ENCODE results near the gene AOPEP. TPM values are rescaled to one million over a fixed set of nuclear protein-coding genes. Genes with fewer than 3 reads are reported as not detected.

Gene AOPEP
- polyA plus RNA-seq, 2 of the 4 experiments (the other 2 are of a cell fraction): 226 to 266 TPM

- WGBS (ENCODE audit: missing lambda C conversion rate): 100% methylated on average over 1 of the region's 1 CpG
- Histone ChIP-seq H3K9me3 (peaks cover 9% of the 10 kb centered on the region; the same call in 2 of the 3 replicates), H3K4me1 (peaks cover 29% of the 10 kb centered on the region), H3K4me2 (no peak overlapping the region), H3K27ac (peak overlapping the region in 1 of 2 experiments; percentile 6; a peak in 1 of 6 replicates), H3K4me3 (no peak overlapping the region)
- DNase-seq (ENCODE audit: low read depth in 1 of 2, low spot score in 1 of 2) (no peak), ATAC-seq (no peak), FAIRE-seq (no peak)
- ChIA-PET CTCF (interaction anchor here (1.0 to 1.7 kb wide), 7 partner anchors 8 to 333 kb away, joined by 3 to 7 read pairs (median 3); no protein-coding TSS in a partner anchor), POLR2A (no interaction called here)
- TF ChIP-seq, protein P1, sequence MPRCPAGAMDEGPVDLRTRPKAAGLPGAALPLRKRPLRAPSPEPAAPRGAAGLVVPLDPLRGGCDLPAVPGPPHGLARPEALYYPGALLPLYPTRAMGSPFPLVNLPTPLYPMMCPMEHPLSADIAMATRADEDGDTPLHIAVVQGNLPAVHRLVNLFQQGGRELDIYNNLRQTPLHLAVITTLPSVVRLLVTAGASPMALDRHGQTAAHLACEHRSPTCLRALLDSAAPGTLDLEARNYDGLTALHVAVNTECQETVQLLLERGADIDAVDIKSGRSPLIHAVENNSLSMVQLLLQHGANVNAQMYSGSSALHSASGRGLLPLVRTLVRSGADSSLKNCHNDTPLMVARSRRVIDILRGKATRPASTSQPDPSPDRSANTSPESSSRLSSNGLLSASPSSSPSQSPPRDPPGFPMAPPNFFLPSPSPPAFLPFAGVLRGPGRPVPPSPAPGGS (IDR thresholded peaks at IDR 0.05): no peak
Measured at GRCh38 chr9:94794476-94795167, 68.1 kb downstream of the AOPEP start.

- peaks cover 50% of the 10 kb centered on the region for H3K4me1 ChIP-seq
- DNase-seq (ENCODE audit: low read depth in 1 of 2, low spot score in 1 of 2) (no peak), ATAC-seq (peak in 1 of 2 experiments; percentile 29; a peak in 1 of 6 replicates), FAIRE-seq (no peak)
- WGBS (ENCODE audit: missing lambda C conversion rate): 25% methylated on average over 1 of the region's 1 CpG
- H3K27ac ChIP-seq: peak overlapping the region; percentile 48 to 73; a peak in 5 of 6 replicates
- H3K9me3 ChIP-seq: peaks cover 9% of the 10 kb centered on the region; the same call in 2 of the 3 replicates
- ChIA-PET POLR2A (no interaction called here), CTCF (interaction anchor here (0.7 to 1.5 kb wide), 4 partner anchors 10 to 115 kb away, joined by 3 to 5 read pairs (median 4); no protein-coding TSS in a partner anchor)
- no peak for TF ChIP-seq RCOR1 (IDR thresholded peaks at IDR 0.05; ENCODE audit: low read depth, low read length)
- no peak for TF ChIP-seq E2F6 (IDR thresholded peaks at IDR 0.05; ENCODE audit: borderline replicate concordance, low read depth)
- TF ChIP-seq JUN (IDR thresholded peaks at IDR 0.05): no peak
- TF ChIP-seq KDM1A (IDR thresholded peaks at IDR 0.05; ENCODE audit: low read depth): no peak
- no peak for TF ChIP-seq GATA3 (IDR thresholded peaks at IDR 0.05; ENCODE audit: borderline replicate concordance)
- no peak for TF ChIP-seq ELK1 (IDR thresholded peaks at IDR 0.05; ENCODE audit: low read depth, low read length)
- no peak for TF ChIP-seq MAFK (IDR thresholded peaks at IDR 0.05; ENCODE audit: partially characterized antibody)
- no peak for TF ChIP-seq TFCP2L1 (CRISPR knock-in tag; IDR thresholded peaks at IDR 0.05)
- TF ChIP-seq, protein P2, sequence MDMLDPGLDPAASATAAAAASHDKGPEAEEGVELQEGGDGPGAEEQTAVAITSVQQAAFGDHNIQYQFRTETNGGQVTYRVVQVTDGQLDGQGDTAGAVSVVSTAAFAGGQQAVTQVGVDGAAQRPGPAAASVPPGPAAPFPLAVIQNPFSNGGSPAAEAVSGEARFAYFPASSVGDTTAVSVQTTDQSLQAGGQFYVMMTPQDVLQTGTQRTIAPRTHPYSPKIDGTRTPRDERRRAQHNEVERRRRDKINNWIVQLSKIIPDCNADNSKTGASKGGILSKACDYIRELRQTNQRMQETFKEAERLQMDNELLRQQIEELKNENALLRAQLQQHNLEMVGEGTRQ (IDR thresholded peaks at IDR 0.05): no peak
- no peak for TF ChIP-seq RNF2 (IDR thresholded peaks at IDR 0.05; ENCODE audit: borderline replicate concordance, low read depth)
- TF ChIP-seq RFX5 (IDR thresholded peaks at IDR 0.05): no peak
- H3K4me3 ChIP-seq: no peak overlapping the region
- H3K4me2 ChIP-seq: no peak overlapping the region
Measured at GRCh38 chr9:94796687-94797086, 70.2 kb downstream of the AOPEP start.

GRCh38 chr9:94798201-94798600 is 71.7 kb downstream of the AOPEP start:
- ATAC-seq: no peak
- no peak overlapping the region for H3K4me3 ChIP-seq
- H3K9me3 ChIP-seq: peaks cover 9% of the 10 kb centered on the region; the same call in 2 of the 3 replicates
- peak overlapping the region; percentile 79 to 92; a peak in 5 of 6 replicates for H3K27ac ChIP-seq
- CTCF ChIA-PET: interaction anchor here (0.9 to 1.9 kb wide), 3 partner anchors 13 to 105 kb away, joined by 4 to 5 read pairs (median 4); no protein-coding TSS in a partner anchor
- WGBS (ENCODE audit: missing lambda C conversion rate): 95% methylated on average over 3 of the region's 3 CpGs
- no peak for DNase-seq (ENCODE audit: low read depth in 1 of 2, low spot score in 1 of 2)
- FAIRE-seq: no peak
- TF ChIP-seq, protein P2 (IDR thresholded peaks at IDR 0.05): no peak
- TF ChIP-seq NPAS2 (CRISPR knock-in tag; IDR thresholded peaks at IDR 0.05; ENCODE audit: borderline replicate concordance) (no peak), BHLHE40 (IDR thresholded peaks at IDR 0.05; ENCODE audit: low read depth, low read length) (no peak), NFE2L2 (conservative IDR thresholded peaks at IDR 0.05; ENCODE audit: low read length) (no peak), EHF (CRISPR knock-in tag; IDR thresholded peaks at IDR 0.05) (no peak), ZC3H11A (IDR thresholded peaks at IDR 0.05) (no peak), FOSL2 (IDR thresholded peaks at IDR 0.05) (no peak), FOSL2 (CRISPR knock-in tag; IDR thresholded peaks at IDR 0.05) (no peak), CEBPB (IDR thresholded peaks at IDR 0.05) (no peak), ESRRA (IDR thresholded peaks at IDR 0.05; ENCODE audit: borderline replicate concordance, low read length) (no peak), CBX2 (IDR thresholded peaks at IDR 0.05; ENCODE audit: borderline replicate concordance, low read depth) (no peak), RARB (CRISPR knock-in tag; IDR thresholded peaks at IDR 0.05) (no peak), ELK1 (IDR thresholded peaks at IDR 0.05; ENCODE audit: low read depth, low read length) (no peak), MAZ (IDR thresholded peaks at IDR 0.05; ENCODE audit: borderline replicate concordance, low read depth, low read length) (no peak), ZFP36 (IDR thresholded peaks at IDR 0.05; ENCODE audit: borderline replicate concordance, partially characterized antibody) (no peak), TP53 (CRISPR knock-in tag; IDR thresholded peaks at IDR 0.05) (no peak)
- POLR2A ChIA-PET: no interaction called here
- peaks cover 58% of the 10 kb centered on the region for H3K4me1 ChIP-seq
- H3K4me2 ChIP-seq: no peak overlapping the region
